AG09309 (cell line): ENCODE data around the gene TGM6.

ENCODE experiments used
- DNase-seq: peaks from one replicate; pipeline ENCODE4 v3.0.0-alpha.2; 2010; ENCODE audit warnings: low read depth
- H3K4me3 ChIP-seq: 2 replicates; pipeline ENCODE4 v1.5.1; 2011; ENCODE audit warnings: mild to moderate bottlenecking, low read depth, low read length, moderate library complexity; ENCODE audit not compliant: control insufficient read depth
- CTCF ChIP-seq: IDR thresholded peaks from 2 replicates; pipeline ENCODE4 v1.5.1; 2011; ENCODE audit warnings: mild to moderate bottlenecking, low read depth, low read length, inconsistent platforms; ENCODE audit not compliant: insufficient read depth, control insufficient read depth; ENCODE audit errors: missing control alignments

Gene TGM6

GRCh38 chr20:2390951-2391675, 10.4 kb downstream of the TGM6 start:
- no peak for DNase-seq
- TF ChIP-seq CTCF, result no peak
- no peak overlapping the region for H3K4me3 ChIP-seq

GRCh38 chr20:2394411-2395055, 13.8 kb downstream of the TGM6 start:
- no peak overlapping the region for H3K4me3 ChIP-seq
- DNase-seq, result no peak
- no peak for TF ChIP-seq CTCF

- H3K4me3 ChIP-seq, result no peak overlapping the region
- no peak for DNase-seq
- no peak for TF ChIP-seq CTCF
Measured at GRCh38 chr20:2395136-2395535, 14.4 kb downstream of the TGM6 start.

GRCh38 chr20:2396241-2396814, 15.6 kb downstream of the TGM6 start:
- no peak overlapping the region for H3K4me3 ChIP-seq
- TF ChIP-seq CTCF, result no peak
- no peak for DNase-seq

GRCh38 chr20:2397091-2397490, 16.4 kb downstream of the TGM6 start:
- DNase-seq, result no peak
- no peak overlapping the region for H3K4me3 ChIP-seq
- TF ChIP-seq CTCF, result no peak

GRCh38 chr20:2397595-2398145, 17.0 kb downstream of the TGM6 start:
- no peak overlapping the region for H3K4me3 ChIP-seq
- DNase-seq, result no peak
- peak; percentile 15 for TF ChIP-seq CTCF
